Measurements from ENCODE around the gene NAA10.

NAA10 gene

GRCh38 chrX:153889123-153889522 is 45.7 kb downstream of the NAA10 start:
- no peak overlapping the region for H3K4me3 ChIP-seq (replicated peaks in 1 of 2; ENCODE audit: low read depth in 2 of 2, low read length in 2 of 2)
- no peak for TF ChIP-seq CTCF (IDR thresholded peaks at IDR 0.05; ENCODE audit: low read depth, low read length)
- DNase-seq (ENCODE audit: low read depth in 2 of 2): no peak

- no peak for DNase-seq (ENCODE audit: low read depth in 2 of 2)
- TF ChIP-seq CTCF (IDR thresholded peaks at IDR 0.05; ENCODE audit: low read depth, low read length): no peak
- no peak overlapping the region for H3K4me3 ChIP-seq (replicated peaks in 1 of 2; ENCODE audit: low read depth in 2 of 2, low read length in 2 of 2)
These were observed 46.5 kb downstream of the NAA10 start for GRCh38 chrX:153888344-153888743.

GRCh38 chrX:153887385-153887784 is 47.5 kb downstream of the NAA10 start:
- no peak for TF ChIP-seq CTCF (IDR thresholded peaks at IDR 0.05; ENCODE audit: low read depth, low read length)
- no peak for DNase-seq (ENCODE audit: low read depth in 2 of 2)
- no peak overlapping the region for H3K4me3 ChIP-seq (replicated peaks in 1 of 2; ENCODE audit: low read depth in 2 of 2, low read length in 2 of 2)

- no peak for DNase-seq (ENCODE audit: low read depth in 2 of 2)
- TF ChIP-seq CTCF (IDR thresholded peaks at IDR 0.05; ENCODE audit: low read depth, low read length): no peak
- H3K4me3 ChIP-seq (replicated peaks in 1 of 2; ENCODE audit: low read depth in 2 of 2, low read length in 2 of 2): no peak overlapping the region
These were observed 47.9 kb downstream of the NAA10 start for GRCh38 chrX:153886915-153887314.

GRCh38 chrX:153885968-153886903 is 48.6 kb downstream of the NAA10 start, which contains the start of gene L1CAM:
TSS of gene L1CAM (minus strand) at chrX:153886173. CDS start at chrX:153875836, 10,337 bp downstream.
- no peak for TF ChIP-seq CTCF (IDR thresholded peaks at IDR 0.05; ENCODE audit: low read depth, low read length)
- DNase-seq (ENCODE audit: low read depth in 2 of 2): no peak
- H3K4me3 ChIP-seq (replicated peaks in 1 of 2; ENCODE audit: low read depth in 2 of 2, low read length in 2 of 2): peak within 1 kb of the TSS in 1 of 2 donors; percentile 21

GRCh38 chrX:153885208-153885787 is 49.5 kb downstream of the NAA10 start:
- DNase-seq (ENCODE audit: low read depth in 2 of 2): no peak
- TF ChIP-seq CTCF (IDR thresholded peaks at IDR 0.05; ENCODE audit: low read depth, low read length): no peak
- peak overlapping the region in 1 of 2 donors; percentile 21 for H3K4me3 ChIP-seq (replicated peaks in 1 of 2; ENCODE audit: low read depth in 2 of 2, low read length in 2 of 2)
